Natural killer cell (primary cell): Measurements from ENCODE around the gene FBXO42. TPM values are rescaled to one million over a fixed set of nuclear protein-coding genes. Genes with fewer than 3 reads are reported as not detected.

Experiments
- ATAC-seq, 3 donors: fragments of 150-1000 bp in 2 of 3; fragments of 200-7000 bp in 1 of 3; cut with Tn5 transposase; 1 replicate in 1 of 3; 2 replicates in 2 of 3; pipeline ENCODE4 v1.10.0; 2021; ENCODE audit warnings: mild to moderate bottlenecking in 2 of 3, moderate library complexity in 2 of 3
- DNase-seq, 2 donors: peaks; one replicate each; pipeline versions ENCODE4 v3.0.0 to v3.0.0-alpha.2; 2013 to 2021; ENCODE audit warnings: mixed read lengths in 1 of 2
- H3K27ac ChIP-seq: one replicate; pipeline ENCODE4 v1.5.1; 2013; ENCODE audit warnings: mild to moderate bottlenecking, low read length
- H3K27me3 ChIP-seq: one replicate; pipeline ENCODE4 v1.6.1; 2013; ENCODE audit warnings: low read length; ENCODE audit not compliant: control insufficient read depth, insufficient read depth
- H3K36me3 ChIP-seq: one replicate; pipeline ENCODE4 v1.6.1; 2013; ENCODE audit warnings: low read length; ENCODE audit not compliant: control insufficient read depth, insufficient read depth
- H3K4me1 ChIP-seq: one replicate; pipeline ENCODE4 v1.6.1; 2013; ENCODE audit warnings: low read length; ENCODE audit not compliant: control insufficient read depth, insufficient read depth
- H3K4me3 ChIP-seq: one replicate; pipeline ENCODE4 v1.5.1; 2013; ENCODE audit warnings: low read length
- H3K9me3 ChIP-seq: one replicate; pipeline ENCODE4 v1.6.1; 2013; ENCODE audit warnings: low read length; ENCODE audit not compliant: control insufficient read depth, insufficient read depth
- H3K27ac Mint-ChIP-seq, 2 donors: one replicate each; pipeline ENCODE4 v1.8.0; 2022; ENCODE audit warnings: mild to moderate bottlenecking in 2 of 2, mixed read lengths in 2 of 2, moderate library complexity in 1 of 2
- H3K27me3 Mint-ChIP-seq, 2 donors: one replicate each; pipeline ENCODE4 v1.8.0; 2022; ENCODE audit warnings: low read depth in 2 of 2, mixed read lengths in 2 of 2
- H3K36me3 Mint-ChIP-seq: one replicate; pipeline ENCODE4 v1.8.0; 2022; ENCODE audit warnings: mixed read lengths
- H3K4me1 Mint-ChIP-seq, 2 donors: one replicate each; pipeline ENCODE4 v1.8.0; 2022; ENCODE audit warnings: mixed read lengths in 2 of 2
- H3K4me3 Mint-ChIP-seq: one replicate; pipeline ENCODE4 v1.8.0; 2022; ENCODE audit warnings: mild to moderate bottlenecking, moderate library complexity, mixed read lengths
- H3K9me3 Mint-ChIP-seq, 2 donors: one replicate each; pipeline ENCODE4 v1.8.0; 2022; ENCODE audit warnings: mixed read lengths in 2 of 2
- CTCF ChIP-seq: fragments of 200-600 bp; IDR thresholded peaks from one replicate; pipeline ENCODE4 v1.8.0; 2022; ENCODE audit warnings: antibody characterized with exemption
- WGBS: methylation state at CpG from one replicate; pipeline ENCODE4 v1.1.7; 2013; ENCODE audit warnings: missing lambda C conversion rate; ENCODE audit not compliant: insufficient coverage; 5-methylcytosine and 5-hydroxymethylcytosine counted together
- intact Hi-C: fragments of 100-400 bp; cut with micrococcal nuclease; formaldehyde crosslinking; loops from one replicate; pipeline ENCODE4 v1.14.2; 2022
- total RNA-seq, 4 donors: library from RNA; stranded (reverse); fragments of 120-200 nt in 1 of 4; gene quantifications; one replicate each; pipeline versions ENCODE4 v1.2.3 to v1.2.4, GENCODE V29; 2013 to 2022

FBXO42 gene
- total RNA-seq, 3 donors from 2014 or later (not counting 1 experiment from before 2014, with no cell fraction given) = 19.5 to 24.5 (median 24.1) TPM

GRCh38 chr1:16236511-16237342 lies 115.6 kb downstream of the FBXO42 start, which contains the start of gene CPLANE2:
Gene CPLANE2, minus strand, starts transcription at chr1:16237183. Its CDS starts 441 bp downstream, at chr1:16236742.
- DNase-seq (peak; percentile 95 to 98), ATAC-seq (peak; percentile 91 to 92 (median 92))
- H3K27ac ChIP-seq = peak within 1 kb of the TSS; percentile 92
- Mint-ChIP-seq H3K27ac (peak within 1 kb of the TSS; percentile 92 to 94), H3K4me3 (peak within 1 kb of the TSS; percentile 94), H3K36me3 (no peaks in the 10 kb centered on the region), H3K4me1 (peaks cover 15 to 28% of the 10 kb centered on the region in 2 donors), H3K9me3 (no peaks in the 10 kb centered on the region), H3K27me3 (no peaks in the 10 kb centered on the region)
- peaks cover 24% of the 10 kb centered on the region for H3K4me1 ChIP-seq
- H3K9me3 ChIP-seq = no peaks in the 10 kb centered on the region
- H3K4me3 ChIP-seq = peak within 1 kb of the TSS; percentile 97
- WGBS = under 1% methylated on average over 57 of the region's 57 CpGs
- no peak for TF ChIP-seq CTCF
- no peaks in the 10 kb centered on the region for H3K36me3 ChIP-seq
- intact Hi-C loops = loop anchor here (2.0 kb wide), 1 partner anchor 30 kb away; no protein-coding TSS in a partner anchor
- no peaks in the 10 kb centered on the region for H3K27me3 ChIP-seq

GRCh38 chr1:16235944-16236510 lies 116.3 kb downstream of the FBXO42 start:
- WGBS = 31% methylated on average over 5 of the region's 6 CpGs
- H3K9me3 Mint-ChIP-seq = no peaks in the 10 kb centered on the region
- H3K9me3 ChIP-seq = no peaks in the 10 kb centered on the region
- ATAC-seq = peak; percentile 32 to 57 (median 40)
- H3K4me1 ChIP-seq = peaks cover 24% of the 10 kb centered on the region
- peak overlapping the region; percentile 92 to 94 for H3K27ac Mint-ChIP-seq
- no peaks in the 10 kb centered on the region for H3K36me3 Mint-ChIP-seq
- DNase-seq = peak in 1 of 2 donors; percentile 79
- peak overlapping the region; percentile 97 for H3K4me3 ChIP-seq
- intact Hi-C loops = loop anchor here (2.0 kb wide), 1 partner anchor 29 kb away; no protein-coding TSS in a partner anchor
- H3K4me3 Mint-ChIP-seq = peak overlapping the region; percentile 94
- no peak for TF ChIP-seq CTCF
- peaks cover 15 to 28% of the 10 kb centered on the region in 2 donors for H3K4me1 Mint-ChIP-seq
- no peaks in the 10 kb centered on the region for H3K27me3 ChIP-seq
- no peaks in the 10 kb centered on the region for H3K36me3 ChIP-seq
- peak overlapping the region; percentile 92 for H3K27ac ChIP-seq
- H3K27me3 Mint-ChIP-seq = no peaks in the 10 kb centered on the region

- TF ChIP-seq CTCF = no peak
- peaks cover 24% of the 10 kb centered on the region for H3K4me1 ChIP-seq
- H3K27me3 ChIP-seq = no peaks in the 10 kb centered on the region
- Mint-ChIP-seq H3K4me3 (peak overlapping the region; percentile 63), H3K27me3 (no peaks in the 10 kb centered on the region), H3K4me1 (peaks cover 15 to 28% of the 10 kb centered on the region in 2 donors), H3K36me3 (no peaks in the 10 kb centered on the region), H3K9me3 (no peaks in the 10 kb centered on the region), H3K27ac (peak overlapping the region in 1 of 2 donors; percentile 29)
- H3K4me3 ChIP-seq = no peak overlapping the region
- intact Hi-C loops = no loop called here
- H3K9me3 ChIP-seq = no peaks in the 10 kb centered on the region
- H3K27ac ChIP-seq = no peak overlapping the region
- no peak for ATAC-seq
- 100% methylated on average over 2 of the region's 2 CpGs for WGBS
- no peaks in the 10 kb centered on the region for H3K36me3 ChIP-seq
- DNase-seq = no peak
Measured at GRCh38 chr1:16235347-16235746, 116.9 kb downstream of the FBXO42 start.
